Measurements from ENCODE around the gene LINGO4.

LINGO4 gene

DNA sequence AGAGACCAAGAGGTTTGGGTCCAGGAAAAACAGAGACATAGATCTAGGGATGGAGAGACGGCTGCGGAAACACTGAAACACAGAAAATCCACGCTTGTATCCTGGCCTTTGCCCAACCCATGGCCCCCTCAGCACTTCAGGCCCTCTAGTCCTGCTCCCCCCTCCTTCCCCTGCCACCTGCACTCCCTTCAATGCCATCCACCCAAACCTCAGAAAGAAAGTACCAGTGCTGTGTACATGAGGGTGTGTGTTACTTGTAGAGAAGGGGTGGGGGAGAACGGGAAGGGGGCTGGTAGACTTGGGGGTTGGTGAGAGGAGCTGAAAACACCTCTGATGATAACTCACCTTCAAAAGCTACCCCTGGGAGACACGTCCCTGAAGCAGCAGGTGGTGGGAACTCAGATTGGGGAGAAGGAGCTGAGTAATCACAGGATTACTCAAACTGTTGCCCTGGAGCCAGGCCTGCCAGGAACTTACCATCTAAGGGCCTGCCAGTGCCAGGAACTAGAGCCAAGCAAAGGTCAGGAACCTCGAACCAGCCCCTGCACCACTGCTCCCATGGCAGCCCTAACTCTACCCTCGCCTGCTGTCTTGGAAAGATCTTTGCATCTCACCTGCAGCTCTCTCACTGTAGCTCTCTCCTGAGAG lies 14.9 kb upstream of the LINGO4 start:
- H3K27ac ChIP-seq = no peak overlapping the region

DNA sequence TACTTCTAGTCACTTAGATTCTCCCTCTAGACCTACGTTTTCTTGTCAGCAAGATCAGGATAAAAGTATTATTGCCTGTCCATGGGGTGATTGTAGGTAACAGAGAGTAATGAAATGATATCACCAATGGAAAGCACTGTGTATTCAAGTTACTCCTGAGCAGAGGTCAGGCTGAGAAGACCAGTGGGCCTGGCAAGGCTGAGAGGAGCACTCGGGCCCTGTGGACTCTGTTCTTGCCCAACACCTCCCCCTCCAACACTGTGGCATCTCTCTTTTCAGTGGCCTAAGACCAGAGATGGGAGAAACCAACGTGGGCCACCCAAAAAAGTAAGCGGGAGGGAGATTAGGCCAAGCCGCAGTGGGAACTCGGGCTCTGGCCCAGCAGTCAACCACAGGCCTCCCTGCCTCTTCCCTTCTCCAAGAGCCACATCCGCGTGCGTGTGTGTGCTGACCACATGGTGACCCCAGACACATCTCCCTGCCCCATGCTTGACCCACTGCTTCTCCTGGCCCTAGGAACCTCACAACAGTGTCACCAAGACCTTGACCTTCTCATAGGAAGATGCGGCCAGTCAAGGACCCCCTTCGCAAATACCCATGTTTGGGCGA lies 14.1 kb upstream of the LINGO4 start:
- no peak overlapping the region for H3K27ac ChIP-seq

More for the DNA sequence above, 14.9 kb upstream of the LINGO4 start:
- TF ChIP-seq, protein P1, sequence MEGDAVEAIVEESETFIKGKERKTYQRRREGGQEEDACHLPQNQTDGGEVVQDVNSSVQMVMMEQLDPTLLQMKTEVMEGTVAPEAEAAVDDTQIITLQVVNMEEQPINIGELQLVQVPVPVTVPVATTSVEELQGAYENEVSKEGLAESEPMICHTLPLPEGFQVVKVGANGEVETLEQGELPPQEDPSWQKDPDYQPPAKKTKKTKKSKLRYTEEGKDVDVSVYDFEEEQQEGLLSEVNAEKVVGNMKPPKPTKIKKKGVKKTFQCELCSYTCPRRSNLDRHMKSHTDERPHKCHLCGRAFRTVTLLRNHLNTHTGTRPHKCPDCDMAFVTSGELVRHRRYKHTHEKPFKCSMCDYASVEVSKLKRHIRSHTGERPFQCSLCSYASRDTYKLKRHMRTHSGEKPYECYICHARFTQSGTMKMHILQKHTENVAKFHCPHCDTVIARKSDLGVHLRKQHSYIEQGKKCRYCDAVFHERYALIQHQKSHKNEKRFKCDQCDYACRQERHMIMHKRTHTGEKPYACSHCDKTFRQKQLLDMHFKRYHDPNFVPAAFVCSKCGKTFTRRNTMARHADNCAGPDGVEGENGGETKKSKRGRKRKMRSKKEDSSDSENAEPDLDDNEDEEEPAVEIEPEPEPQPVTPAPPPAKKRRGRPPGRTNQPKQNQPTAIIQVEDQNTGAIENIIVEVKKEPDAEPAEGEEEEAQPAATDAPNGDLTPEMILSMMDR (conservative IDR thresholded peaks at IDR 0.05) = no peak
- no peak for TF ChIP-seq ZFX (IDR thresholded peaks at IDR 0.05)

GRCh38 chr1:151817353-151817730 lies 12.1 kb upstream of the LINGO4 start:
- TF ChIP-seq, protein P1 (conservative IDR thresholded peaks at IDR 0.05) = no peak
- no peak for TF ChIP-seq ZFX (IDR thresholded peaks at IDR 0.05)
- H3K27ac ChIP-seq = no peak overlapping the region

More for the DNA sequence above, 14.1 kb upstream of the LINGO4 start:
- TF ChIP-seq ZFX (IDR thresholded peaks at IDR 0.05) = no peak
- TF ChIP-seq, protein P1 (conservative IDR thresholded peaks at IDR 0.05) = no peak

DNA sequence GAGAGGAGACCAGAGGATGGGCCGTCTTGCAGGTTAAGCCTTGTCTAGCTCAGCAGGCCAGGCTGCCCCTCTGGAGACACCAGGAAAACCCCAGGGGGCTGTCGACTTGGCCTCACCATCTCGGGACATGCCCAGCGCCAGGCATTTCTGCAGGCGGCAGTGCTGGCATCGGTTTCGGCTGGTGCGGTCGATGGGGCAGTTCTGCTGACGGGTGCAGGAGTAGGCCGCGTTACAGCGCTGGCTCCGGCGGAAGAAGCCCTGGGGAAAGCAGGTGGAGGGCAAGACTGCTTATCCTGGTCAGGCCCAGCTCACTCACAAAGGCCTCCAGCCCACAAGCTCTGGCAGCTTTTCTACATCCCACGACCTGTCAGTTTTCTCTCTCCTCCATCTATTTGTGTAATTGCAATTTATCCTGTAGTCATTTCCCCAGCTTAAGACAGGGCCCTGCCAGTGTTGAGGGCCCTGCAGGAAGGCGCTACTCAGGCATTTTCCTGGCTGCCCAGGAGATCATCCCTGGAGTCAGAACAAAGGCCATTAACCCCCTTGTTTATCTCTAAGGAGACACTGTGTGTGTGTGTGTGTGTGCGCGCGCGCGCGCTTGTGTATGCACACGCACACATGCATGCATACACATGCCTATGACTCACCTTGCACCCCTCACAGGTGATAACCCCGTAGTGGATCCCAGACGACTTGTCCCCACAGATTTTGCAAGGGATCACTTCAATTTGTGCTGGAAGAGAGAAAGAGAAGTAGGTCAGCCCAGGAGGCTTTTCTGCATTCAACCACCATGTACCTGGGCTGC lies 11.5 kb upstream of the LINGO4 start:
- H3K27ac ChIP-seq = no peak overlapping the region
- no peak for TF ChIP-seq ZFX (IDR thresholded peaks at IDR 0.05)
- TF ChIP-seq, protein P1 (conservative IDR thresholded peaks at IDR 0.05) = no peak

DNA sequence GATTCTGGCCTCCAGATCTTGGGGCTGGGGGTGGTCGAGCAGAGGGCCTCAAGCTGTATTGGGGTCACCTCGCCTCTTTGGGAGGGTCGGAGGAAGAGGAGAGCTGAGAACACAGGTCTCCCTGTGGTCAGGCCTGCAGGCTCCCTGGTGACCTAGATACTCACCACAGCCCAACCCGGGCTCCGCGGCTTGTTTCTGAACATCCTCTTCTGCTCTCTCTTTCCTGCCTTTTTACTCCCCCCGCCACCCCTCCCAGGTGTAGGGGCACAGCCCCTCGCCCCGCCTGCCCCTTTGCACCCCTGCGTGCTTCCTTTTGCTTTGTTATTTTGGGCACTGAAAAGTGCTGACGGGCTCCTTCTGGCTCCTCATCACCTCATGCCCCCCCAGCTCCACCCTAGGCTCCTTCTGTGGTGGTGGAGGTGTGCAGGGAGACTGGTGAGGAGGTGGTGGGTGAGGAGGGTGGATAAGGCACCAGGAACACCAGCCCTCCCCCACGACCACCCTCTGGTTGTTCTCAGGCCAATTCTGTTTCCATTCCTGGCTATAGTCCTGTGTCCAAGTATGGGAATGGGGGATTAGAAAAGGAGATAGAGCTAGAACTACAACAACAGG lies 10.6 kb upstream of the LINGO4 start:
- H3K27ac ChIP-seq = no peak overlapping the region
- TF ChIP-seq ZFX (IDR thresholded peaks at IDR 0.05) = no peak
- TF ChIP-seq, protein P1 (conservative IDR thresholded peaks at IDR 0.05) = no peak

GRCh38 chr1:151814971-151815545 lies 9.8 kb upstream of the LINGO4 start:
- TF ChIP-seq ZFX (IDR thresholded peaks at IDR 0.05) = no peak
- TF ChIP-seq, protein P1 (conservative IDR thresholded peaks at IDR 0.05) = no peak
- H3K27ac ChIP-seq = no peak overlapping the region
